Stimulated activated CD4-positive, alpha-beta T cell treated with anti-CD3 and anti-CD28 coated beads, Interleukin-12 subunit alpha, Interleukin-12 subunit beta, amount 100 ng/mL, for 24 hours (primary cell): ENCODE results near the gene TCOF1.
A peak's percentile ranks its signal among the peaks of the same experiment; 100 is the strongest.

Experiments used
- DNase-seq, 2 experiments: peaks; one replicate each; pipeline ENCODE4 v3.0.0-alpha.2; 2020; ENCODE audit warnings: low read depth in 2 of 2

TCOF1 gene, protein sequence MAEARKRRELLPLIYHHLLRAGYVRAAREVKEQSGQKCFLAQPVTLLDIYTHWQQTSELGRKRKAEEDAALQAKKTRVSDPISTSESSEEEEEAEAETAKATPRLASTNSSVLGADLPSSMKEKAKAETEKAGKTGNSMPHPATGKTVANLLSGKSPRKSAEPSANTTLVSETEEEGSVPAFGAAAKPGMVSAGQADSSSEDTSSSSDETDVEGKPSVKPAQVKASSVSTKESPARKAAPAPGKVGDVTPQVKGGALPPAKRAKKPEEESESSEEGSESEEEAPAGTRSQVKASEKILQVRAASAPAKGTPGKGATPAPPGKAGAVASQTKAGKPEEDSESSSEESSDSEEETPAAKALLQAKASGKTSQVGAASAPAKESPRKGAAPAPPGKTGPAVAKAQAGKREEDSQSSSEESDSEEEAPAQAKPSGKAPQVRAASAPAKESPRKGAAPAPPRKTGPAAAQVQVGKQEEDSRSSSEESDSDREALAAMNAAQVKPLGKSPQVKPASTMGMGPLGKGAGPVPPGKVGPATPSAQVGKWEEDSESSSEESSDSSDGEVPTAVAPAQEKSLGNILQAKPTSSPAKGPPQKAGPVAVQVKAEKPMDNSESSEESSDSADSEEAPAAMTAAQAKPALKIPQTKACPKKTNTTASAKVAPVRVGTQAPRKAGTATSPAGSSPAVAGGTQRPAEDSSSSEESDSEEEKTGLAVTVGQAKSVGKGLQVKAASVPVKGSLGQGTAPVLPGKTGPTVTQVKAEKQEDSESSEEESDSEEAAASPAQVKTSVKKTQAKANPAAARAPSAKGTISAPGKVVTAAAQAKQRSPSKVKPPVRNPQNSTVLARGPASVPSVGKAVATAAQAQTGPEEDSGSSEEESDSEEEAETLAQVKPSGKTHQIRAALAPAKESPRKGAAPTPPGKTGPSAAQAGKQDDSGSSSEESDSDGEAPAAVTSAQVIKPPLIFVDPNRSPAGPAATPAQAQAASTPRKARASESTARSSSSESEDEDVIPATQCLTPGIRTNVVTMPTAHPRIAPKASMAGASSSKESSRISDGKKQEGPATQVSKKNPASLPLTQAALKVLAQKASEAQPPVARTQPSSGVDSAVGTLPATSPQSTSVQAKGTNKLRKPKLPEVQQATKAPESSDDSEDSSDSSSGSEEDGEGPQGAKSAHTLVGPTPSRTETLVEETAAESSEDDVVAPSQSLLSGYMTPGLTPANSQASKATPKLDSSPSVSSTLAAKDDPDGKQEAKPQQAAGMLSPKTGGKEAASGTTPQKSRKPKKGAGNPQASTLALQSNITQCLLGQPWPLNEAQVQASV (N-terminal part only)

DNA sequence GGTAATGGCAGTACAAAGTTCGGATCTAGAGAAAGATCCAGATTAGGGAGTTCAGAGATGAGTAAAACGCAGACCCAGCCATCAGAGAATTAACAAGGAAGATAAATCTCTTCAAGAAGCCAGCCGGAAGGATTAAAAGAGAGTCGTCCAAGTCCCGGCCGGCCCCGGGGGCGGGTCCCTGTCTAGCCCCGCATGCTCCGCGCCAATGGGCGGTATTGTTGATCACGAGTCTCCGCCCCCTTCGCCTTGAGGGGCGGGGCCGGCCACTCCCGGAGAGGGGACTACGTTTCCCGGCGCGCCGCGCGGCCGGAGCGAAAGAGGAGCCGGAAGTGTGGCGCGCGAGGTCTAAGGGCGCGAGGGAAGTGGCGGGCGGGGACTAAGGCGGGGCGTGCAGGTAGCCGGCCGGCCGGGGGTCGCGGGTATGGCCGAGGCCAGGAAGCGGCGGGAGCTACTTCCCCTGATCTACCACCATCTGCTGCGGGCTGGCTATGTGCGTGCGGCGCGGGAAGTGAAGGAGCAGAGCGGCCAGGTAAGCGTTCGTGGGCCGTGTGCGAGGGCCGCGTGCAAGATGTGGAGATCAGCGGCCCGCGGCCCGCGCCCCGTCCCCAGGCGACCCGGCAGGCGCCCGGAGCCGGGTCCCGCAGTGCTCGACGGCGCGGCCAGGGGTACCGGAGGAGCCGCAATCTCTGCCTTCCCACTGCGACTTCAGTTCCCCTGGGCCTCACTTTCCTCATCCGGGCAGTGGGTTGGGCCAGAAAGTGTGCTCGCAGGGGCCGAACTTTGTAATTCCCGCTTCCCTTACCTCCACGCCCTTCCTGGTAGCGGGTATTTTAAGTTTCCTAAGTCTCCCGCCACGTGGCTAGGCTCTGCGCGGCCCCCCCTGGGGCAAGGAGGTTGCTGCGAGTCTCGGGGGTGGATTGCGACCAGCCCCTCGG lies at the start of gene TCOF1:
TCOF1 (plus strand) TSS at position 372 of the 935 bp plus-strand sequence; CDS start at position 422, 50 bp downstream.
- DNase-seq: peak; percentile 95 to 96

GRCh38 chr5:150309101-150309885 lies 48.2 kb upstream of the TCOF1 start:
- no peak for DNase-seq

GRCh38 chr5:150309886-150310239 lies 47.6 kb upstream of the TCOF1 start:
- DNase-seq: no peak

DNA sequence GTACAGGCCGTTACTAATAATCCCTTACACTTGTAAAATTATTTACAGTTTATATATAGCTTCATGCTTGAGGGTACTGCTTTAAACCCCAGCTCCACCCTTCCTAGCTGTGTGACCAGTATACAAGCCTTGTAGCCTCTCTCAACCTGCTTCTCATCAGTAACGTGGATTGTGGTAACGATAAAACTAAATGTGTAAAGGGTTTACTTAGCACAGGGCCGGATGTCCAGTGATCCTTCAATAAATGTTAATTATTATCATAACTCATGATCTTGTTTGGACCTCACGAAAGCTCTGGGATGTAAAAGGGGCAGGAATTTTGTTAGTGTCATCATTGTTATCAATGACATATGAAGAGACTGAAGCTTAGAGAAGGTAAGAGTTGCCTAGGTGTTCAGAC lies 47.3 kb upstream of the TCOF1 start:
- DNase-seq: no peak

DNA sequence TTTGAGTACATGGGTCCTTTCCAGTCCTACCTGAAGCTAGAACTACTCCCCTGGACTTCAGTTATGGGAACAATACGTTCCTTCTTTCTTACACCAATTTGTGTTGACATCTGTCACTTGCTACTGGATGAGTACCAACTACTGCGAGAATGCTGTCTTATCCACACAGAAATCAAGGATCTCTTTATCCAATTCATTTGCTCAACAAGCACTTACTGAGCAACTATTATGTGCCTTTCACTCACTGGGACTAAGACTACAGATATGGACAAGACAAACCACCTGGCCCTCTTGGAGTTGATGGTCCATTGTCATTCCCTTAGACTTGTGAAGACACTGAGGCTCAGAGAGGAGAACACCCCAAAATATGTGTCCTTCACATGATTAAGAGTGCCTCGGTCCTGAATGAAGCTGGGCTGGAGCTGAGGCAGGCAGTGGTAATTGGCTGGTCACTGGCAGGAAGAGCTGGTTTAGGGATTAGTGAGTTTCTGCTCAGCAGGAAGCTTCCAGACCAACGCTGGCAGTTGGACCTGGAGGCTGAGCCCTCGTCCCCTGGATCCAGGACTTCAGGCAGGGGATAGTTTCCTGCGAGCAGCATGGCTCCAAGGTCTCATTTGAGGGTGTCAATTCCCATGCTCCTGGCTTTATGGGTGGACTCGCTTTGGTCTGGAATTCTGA lies 46.3 kb upstream of the TCOF1 start:
- no peak for DNase-seq

- no peak for DNase-seq
These were observed 45.0 kb upstream of the TCOF1 start for GRCh38 chr5:150312518-150312917.

DNA sequence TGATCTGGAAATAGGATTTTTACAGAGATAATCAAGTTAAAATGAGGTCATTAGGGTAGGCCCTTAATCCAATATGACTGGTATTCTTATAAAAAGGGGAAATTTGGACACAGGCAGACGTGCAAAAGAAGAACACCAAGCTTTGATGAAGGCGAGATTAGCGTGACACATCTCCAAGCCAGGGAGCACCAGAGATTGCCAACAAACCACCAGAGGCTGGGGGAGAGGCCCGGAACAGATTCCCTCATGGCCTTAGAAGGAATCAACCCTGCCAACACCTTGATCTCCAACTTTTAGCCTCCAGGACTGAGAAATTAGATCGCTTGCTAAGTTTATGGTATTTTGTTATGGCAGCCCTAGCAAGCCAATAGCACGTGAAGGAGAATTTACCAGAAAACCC lies 44.0 kb upstream of the TCOF1 start:
- DNase-seq: no peak

DNA sequence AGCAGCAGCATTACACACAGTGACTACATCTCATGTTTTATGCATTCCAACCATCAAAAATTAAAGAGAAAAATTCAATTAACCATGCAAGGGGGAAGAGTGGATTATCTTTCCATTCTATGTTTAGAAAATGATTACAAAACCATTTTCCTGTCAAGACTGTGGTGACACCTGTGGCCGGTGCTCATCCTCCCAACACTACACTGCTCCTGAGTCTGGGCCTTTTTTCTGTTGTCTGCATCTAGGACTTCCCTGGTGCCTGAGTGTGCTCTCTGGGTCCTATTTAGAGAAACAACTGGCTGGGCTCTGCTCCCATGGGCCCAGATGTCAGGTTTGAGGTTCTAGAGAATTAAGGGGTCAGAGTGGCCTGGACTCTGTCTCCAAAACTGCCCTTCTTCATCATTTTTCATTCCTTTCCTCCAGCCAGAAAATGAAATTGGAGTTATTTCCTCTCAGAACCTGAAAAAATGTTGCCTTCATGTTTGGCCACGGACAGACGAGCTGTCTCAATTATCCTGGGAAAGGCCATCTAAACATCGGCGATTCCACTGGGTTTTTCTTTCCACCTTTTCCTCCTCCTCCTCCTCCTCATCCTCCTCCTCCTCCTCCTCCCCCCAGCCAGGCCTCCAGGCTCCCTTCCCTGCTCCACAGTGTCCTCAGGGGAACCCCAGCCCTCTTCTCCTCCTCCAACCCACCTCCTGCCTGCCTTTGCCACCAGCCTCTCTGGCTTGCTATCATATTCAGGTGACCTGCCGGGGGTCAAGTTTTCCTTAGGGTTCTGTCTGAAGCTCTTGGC lies 43.4 kb upstream of the TCOF1 start:
- DNase-seq: no peak

- no peak for DNase-seq
These were observed 42.3 kb upstream of the TCOF1 start for GRCh38 chr5:150315245-150315644.

DNA sequence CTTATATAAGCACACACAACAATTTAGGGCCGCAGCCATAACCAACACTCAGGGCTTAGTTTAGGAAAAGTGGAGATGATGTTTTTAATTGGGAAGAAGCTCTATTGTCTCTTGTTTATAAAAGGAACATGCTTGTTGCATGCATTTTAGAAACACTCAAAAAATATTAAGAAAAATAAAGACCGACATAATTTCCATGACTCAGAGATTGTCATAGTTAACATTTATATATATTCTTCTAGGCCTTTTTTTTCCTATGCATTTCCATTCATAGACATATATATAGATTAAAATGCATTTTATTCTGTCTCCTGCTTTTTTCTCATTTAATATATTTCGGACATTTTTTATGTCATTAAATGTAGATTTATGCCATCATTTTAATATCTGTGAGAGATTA lies 41.2 kb upstream of the TCOF1 start:
- DNase-seq: no peak

DNA sequence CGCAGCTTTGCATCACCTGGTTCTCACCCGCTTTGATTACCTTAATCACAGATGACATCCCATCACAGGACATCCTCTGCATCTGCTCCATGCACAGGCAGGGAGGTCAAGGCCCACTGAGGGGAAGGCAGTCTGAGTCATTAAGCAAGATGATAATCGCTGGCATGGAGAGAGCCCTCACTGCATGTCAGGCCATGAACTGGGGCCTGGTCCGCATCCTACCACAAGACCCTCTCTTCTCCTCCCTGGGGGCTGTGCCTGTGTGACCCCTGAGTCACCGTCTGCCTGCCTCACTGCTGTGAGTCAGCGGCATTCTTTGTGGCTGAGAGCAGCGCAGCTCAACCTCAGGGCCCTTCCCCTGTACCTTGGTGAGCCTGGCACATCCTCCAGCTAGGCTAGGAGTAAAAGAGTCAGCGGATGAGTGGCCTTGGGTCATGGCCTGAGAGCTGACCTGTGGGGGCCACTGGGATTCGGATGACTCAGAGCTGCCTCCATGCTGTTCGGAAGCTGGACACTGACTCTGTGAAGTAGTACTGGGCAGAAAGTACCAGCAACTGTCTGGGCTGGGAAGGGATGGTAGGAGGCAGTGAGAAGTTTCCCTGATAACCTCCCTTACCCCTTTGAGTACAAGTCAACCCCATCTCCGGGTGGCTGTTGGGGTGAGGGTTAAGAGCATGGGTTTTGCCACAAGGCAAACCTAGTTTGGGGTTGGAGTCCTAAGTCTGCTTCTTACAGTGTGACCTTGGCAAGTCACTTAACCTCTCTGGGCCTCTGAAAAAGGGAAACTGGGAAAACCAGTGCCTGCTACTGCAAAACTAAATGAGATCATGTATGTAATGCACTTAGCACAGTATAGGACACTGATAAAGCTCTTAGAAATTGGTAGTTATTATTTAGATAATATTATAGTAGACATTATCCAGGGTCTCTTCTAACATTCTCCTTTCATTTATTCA lies 40.2 kb upstream of the TCOF1 start:
- no peak for DNase-seq

GRCh38 chr5:150318613-150319483 lies 38.6 kb upstream of the TCOF1 start:
- DNase-seq: no peak

DNA sequence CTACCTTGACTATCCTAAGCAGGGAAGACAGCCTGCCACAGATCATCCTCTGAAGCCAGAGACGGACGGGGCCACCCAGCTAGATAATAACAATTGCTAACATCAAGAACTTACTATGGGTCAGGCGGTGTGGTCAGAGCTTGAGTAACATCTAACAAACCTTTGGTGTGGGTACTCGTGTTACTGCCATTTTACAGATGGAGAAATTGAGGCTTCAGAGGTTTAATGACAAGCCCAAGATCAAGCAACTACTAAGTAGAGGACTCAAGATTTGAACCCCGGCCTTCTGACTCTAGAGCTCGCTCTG lies 38.1 kb upstream of the TCOF1 start:
- DNase-seq: no peak

DNA sequence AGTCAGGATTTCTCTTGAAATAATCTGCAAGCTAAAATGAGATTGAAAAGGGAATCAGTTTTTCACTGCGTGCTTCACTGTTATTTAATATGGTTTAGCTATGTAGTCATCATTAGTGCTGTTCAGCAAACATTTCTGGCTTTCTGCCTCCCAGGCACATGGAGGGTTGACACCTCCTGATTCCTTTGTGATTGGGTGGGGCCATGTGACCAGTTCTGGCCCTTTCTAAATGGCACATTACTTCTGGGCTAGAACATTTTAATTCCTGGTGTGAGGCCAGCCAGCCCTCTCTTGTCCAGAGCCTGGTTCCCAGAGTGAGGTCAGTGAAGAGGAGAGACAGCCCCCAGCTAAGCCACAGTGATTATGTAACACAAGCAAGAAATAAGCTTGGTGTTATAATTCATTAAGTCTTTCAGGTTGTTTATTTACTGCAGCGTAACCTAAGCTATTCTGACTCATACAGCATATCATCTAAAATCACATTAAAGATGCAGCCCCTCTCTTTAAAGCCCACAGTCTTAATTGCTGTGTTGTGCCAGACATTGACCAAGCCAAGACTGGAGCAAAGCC lies 37.4 kb upstream of the TCOF1 start:
- DNase-seq: no peak

GRCh38 chr5:150321211-150321610 lies 36.3 kb upstream of the TCOF1 start:
- DNase-seq: no peak

GRCh38 chr5:150321784-150322183 lies 35.7 kb upstream of the TCOF1 start:
- DNase-seq: no peak
